Tibial nerve (tissue), 4 donors: ENCODE results near the gene MTMR8. TPM values are rescaled to one million over a fixed set of nuclear protein-coding genes. Genes with fewer than 3 reads are reported as not detected.
"Not testable (repeated sequence)": the region's sequence is repeated elsewhere in the genome, so short reads cannot be mapped to it uniquely, and the experiment has no call there.

Experiments used
- DNase-seq, 2 donors: peaks; one replicate each; pipeline ENCODE4 v3.0.0-alpha.2; 2019; ENCODE audit warnings: low spot score in 2 of 2
- H3K27ac ChIP-seq, 4 donors: fragments of 200-600 bp; sonication (generic) in 3 of 4; one replicate each; pipeline ENCODE4 v1.5.1; 2017 to 2019; ENCODE audit warnings: mild to moderate bottlenecking in 1 of 4
- H3K27me3 ChIP-seq, 2 donors: fragments of 200-600 bp; sonication (generic) in 1 of 2; one replicate each; pipeline versions ENCODE4 v1.5.1 to v1.6.0; 2017 to 2019
- H3K36me3 ChIP-seq, 3 donors: fragments of 200-600 bp; sonication (generic); one replicate each; pipeline ENCODE4 v1.5.1; 2018 to 2019
- H3K4me1 ChIP-seq, 4 donors: fragments of 200-600 bp; sonication (generic) in 3 of 4; one replicate each; pipeline ENCODE4 v1.5.1; 2017 to 2019
- H3K4me3 ChIP-seq, 4 donors: fragments of 200-600 bp; sonication (generic) in 3 of 4; one replicate each; pipeline ENCODE4 v1.5.1; 2017 to 2019; ENCODE audit warnings: mild to moderate bottlenecking in 1 of 4, moderate library complexity in 1 of 4
- H3K9me3 ChIP-seq, 4 donors: fragments of 200-600 bp; sonication (generic) in 3 of 4; one replicate each; pipeline ENCODE4 v1.5.1; 2017 to 2019
- EP300 ChIP-seq, 2 donors: sonication (generic); formaldehyde crosslinking; IDR thresholded peaks; one replicate each; pipeline ENCODE4 v1.6.1; 2017; ENCODE audit warnings: antibody characterized with exemption in 2 of 2, mild to moderate bottlenecking in 1 of 2
- POLR2A ChIP-seq, 2 donors: fragments of 450-650 bp; IDR thresholded peaks; one replicate each; pipeline ENCODE4 v1.6.1; 2017; ENCODE audit warnings: antibody characterized with exemption in 2 of 2, mild to moderate bottlenecking in 2 of 2, moderate library complexity in 2 of 2
- WGBS, 2 donors: methylation state at CpG; one replicate each; pipeline ENCODE4 v1.1.5; 2018; 5-methylcytosine and 5-hydroxymethylcytosine counted together
- total RNA-seq, 4 donors: library from RNA; depleted of rRNA; stranded (reverse); fragments of >200 nt; gene quantifications; one replicate each; pipeline ENCODE4 v1.1.0, GENCODE V29; 2016
- TF ChIP-seq, protein P1 (sequence below), 5 experiments: fragments of 200-600 bp in 3 of 5; fragments of 450-650 bp in 2 of 5; sonication (generic) in 3 of 5; IDR thresholded peaks; one replicate each; pipeline ENCODE4 v1.5.1; 2016 to 2019; ENCODE audit warnings: antibody characterized with exemption in 5 of 5, mild to moderate bottlenecking in 3 of 5, moderate library complexity in 2 of 5

The MTMR8 gene
- total RNA-seq, 4 donors from 2014 or later, result 1.4 to 4.8 (median 2.7) TPM

- no peak overlapping the region for H3K4me3 ChIP-seq
- H3K4me1 ChIP-seq, result no peaks in the 10 kb centered on the region
- TF ChIP-seq, protein P1, sequence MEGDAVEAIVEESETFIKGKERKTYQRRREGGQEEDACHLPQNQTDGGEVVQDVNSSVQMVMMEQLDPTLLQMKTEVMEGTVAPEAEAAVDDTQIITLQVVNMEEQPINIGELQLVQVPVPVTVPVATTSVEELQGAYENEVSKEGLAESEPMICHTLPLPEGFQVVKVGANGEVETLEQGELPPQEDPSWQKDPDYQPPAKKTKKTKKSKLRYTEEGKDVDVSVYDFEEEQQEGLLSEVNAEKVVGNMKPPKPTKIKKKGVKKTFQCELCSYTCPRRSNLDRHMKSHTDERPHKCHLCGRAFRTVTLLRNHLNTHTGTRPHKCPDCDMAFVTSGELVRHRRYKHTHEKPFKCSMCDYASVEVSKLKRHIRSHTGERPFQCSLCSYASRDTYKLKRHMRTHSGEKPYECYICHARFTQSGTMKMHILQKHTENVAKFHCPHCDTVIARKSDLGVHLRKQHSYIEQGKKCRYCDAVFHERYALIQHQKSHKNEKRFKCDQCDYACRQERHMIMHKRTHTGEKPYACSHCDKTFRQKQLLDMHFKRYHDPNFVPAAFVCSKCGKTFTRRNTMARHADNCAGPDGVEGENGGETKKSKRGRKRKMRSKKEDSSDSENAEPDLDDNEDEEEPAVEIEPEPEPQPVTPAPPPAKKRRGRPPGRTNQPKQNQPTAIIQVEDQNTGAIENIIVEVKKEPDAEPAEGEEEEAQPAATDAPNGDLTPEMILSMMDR (IDR thresholded peaks at IDR 0.05), result no peak
- TF ChIP-seq POLR2A (IDR thresholded peaks at IDR 0.05) (no peak), EP300 (IDR thresholded peaks at IDR 0.05) (no peak)
- no peaks in the 10 kb centered on the region for H3K36me3 ChIP-seq
- WGBS, 2 donors, result 34 to 62% methylated on average over 2 of the region's 2 CpGs
- DNase-seq, result no peak
- H3K27ac ChIP-seq, result no peak overlapping the region
- H3K9me3 ChIP-seq, result no peaks in the 10 kb centered on the region
- H3K27me3 ChIP-seq, result no peaks in the 10 kb centered on the region
Measured at GRCh38 chrX:64427787-64428186, 32.5 kb upstream of the MTMR8 start.

DNA sequence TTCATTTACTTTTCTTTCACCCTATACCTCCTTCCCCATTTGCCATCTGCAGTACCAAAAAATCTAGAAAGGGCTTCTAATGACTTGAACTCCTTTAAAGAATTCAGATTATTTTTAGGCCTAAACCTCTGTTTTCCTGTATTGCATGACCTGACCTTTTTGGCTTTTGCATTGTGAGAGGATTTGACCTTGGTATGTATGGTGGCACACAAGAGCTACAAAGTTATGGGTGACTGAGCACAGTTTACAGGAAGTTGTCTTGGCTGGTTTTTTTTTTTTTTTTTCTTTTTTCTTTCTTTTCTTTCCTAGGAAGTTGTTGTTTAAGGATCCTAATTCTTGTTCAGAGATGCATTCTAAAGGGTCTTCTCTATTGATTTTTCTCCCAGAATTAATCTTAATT, 32.0 kb upstream of the MTMR8 start:
- Histone ChIP-seq H3K27me3 (no peaks in the 10 kb centered on the region), H3K36me3 (no peaks in the 10 kb centered on the region), H3K27ac (no peak overlapping the region), H3K4me3 (no peak overlapping the region), H3K4me1 (no peaks in the 10 kb centered on the region), H3K9me3 (no peaks in the 10 kb centered on the region)
- TF ChIP-seq EP300 (IDR thresholded peaks at IDR 0.05) (no peak), POLR2A (IDR thresholded peaks at IDR 0.05) (no peak)
- TF ChIP-seq, protein P1 (IDR thresholded peaks at IDR 0.05), result no peak
- no peak for DNase-seq

DNA sequence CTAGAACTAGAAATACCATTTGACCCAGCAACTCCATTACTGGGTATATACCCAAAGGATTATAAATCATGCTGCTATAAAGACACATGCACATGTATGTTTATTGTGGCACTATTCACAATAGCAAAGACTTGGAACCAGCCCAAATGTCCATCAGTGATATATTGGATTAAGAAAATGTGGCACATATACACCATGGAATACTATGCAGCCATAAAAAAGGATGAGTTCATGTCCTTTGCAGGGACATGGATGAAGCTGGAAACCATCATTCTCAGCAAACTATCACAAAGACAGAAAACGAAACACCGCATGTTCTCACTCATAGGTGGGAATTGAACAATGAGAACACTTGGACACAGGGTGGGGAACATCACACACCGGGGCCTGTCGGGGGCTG, 14.5 kb upstream of the MTMR8 start:
- not testable (repeated sequence) for H3K27me3 ChIP-seq, H3K27ac ChIP-seq, H3K9me3 ChIP-seq, H3K4me3 ChIP-seq, H3K4me1 ChIP-seq, H3K36me3 ChIP-seq, DNase-seq
- 87 to 100% methylated on average over 4 of the region's 4 CpGs for WGBS, 2 donors

DNA sequence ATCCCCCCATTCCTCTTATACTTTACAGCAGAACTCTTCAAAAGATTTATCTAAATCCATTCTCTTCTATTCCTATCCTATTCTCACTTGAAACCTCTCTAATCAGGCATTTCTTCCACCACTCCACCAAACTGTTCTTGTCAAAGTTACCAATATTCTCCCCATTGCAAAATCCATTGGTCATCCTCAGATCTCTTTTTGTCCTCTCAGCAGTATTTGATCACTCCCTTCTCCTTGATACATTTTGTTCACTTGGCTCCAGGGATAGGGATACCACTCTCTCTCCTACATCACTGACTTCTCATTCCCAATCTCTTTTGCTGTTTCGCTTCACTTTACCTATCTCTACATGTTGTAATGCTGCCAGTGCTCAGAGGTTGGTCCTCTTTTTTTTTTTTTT, 2.8 kb upstream of the MTMR8 start:
- no peak for DNase-seq
- Histone ChIP-seq H3K4me3 (no peak overlapping the region), H3K9me3 (no peaks in the 10 kb centered on the region), H3K4me1 (no peaks in the 10 kb centered on the region), H3K36me3 (no peaks in the 10 kb centered on the region), H3K27me3 (no peaks in the 10 kb centered on the region), H3K27ac (no peak overlapping the region)
- TF ChIP-seq EP300 (IDR thresholded peaks at IDR 0.05), result no peak
- TF ChIP-seq, protein P1 (IDR thresholded peaks at IDR 0.05), result no peak
- no peak for TF ChIP-seq POLR2A (IDR thresholded peaks at IDR 0.05)
- WGBS, 2 donors, result 87 to 100% methylated on average over 1 of the region's 1 CpG

- 0 to 21% methylated on average over 4 of the region's 4 CpGs for WGBS, 2 donors
Measured at GRCh38 chrX:64395568-64395929, 297 bp upstream of the MTMR8 start.

More at GRCh38 chrX:64395568-64395929, 297 bp upstream of the MTMR8 start:
- TF ChIP-seq EP300 (IDR thresholded peaks at IDR 0.05), result no peak
- TF ChIP-seq POLR2A (IDR thresholded peaks at IDR 0.05), result no peak
- TF ChIP-seq, protein P1 (IDR thresholded peaks at IDR 0.05), result no peak
- Histone ChIP-seq H3K4me1 (no peaks in the 10 kb centered on the region), H3K27me3 (no peaks in the 10 kb centered on the region), H3K9me3 (no peaks in the 10 kb centered on the region), H3K27ac (peak overlapping the region in 2 of 4 donors; percentile 19 to 79), H3K36me3 (no peaks in the 10 kb centered on the region), H3K4me3 (peak overlapping the region; percentile 45 to 77 (median 58))
- DNase-seq, result no peak
